Cardiac fibroblast (primary cell): Measurements from ENCODE around the gene PLCB4.

Experiments used
- DNase-seq, 2 donors: peaks; one replicate each; pipeline versions ENCODE4 v3.0.0 to v3.0.0-alpha.2; 2010; ENCODE audit warnings: low read depth in 2 of 2
- H3K4me3 ChIP-seq, 2 donors: replicated peaks in 1 of 2; 1 replicate in 1 of 2; 2 replicates in 1 of 2; pipeline ENCODE4 v1.5.1; 2011; ENCODE audit warnings: low read depth in 2 of 2, low read length in 2 of 2, mild to moderate bottlenecking in 2 of 2, moderate library complexity in 1 of 2
- TF ChIP-seq, protein P1 (sequence below): IDR thresholded peaks from one replicate; pipeline ENCODE4 v1.5.1; 2011; ENCODE audit warnings: low read depth, mild to moderate bottlenecking, low read length, inconsistent platforms

PLCB4 gene

DNA sequence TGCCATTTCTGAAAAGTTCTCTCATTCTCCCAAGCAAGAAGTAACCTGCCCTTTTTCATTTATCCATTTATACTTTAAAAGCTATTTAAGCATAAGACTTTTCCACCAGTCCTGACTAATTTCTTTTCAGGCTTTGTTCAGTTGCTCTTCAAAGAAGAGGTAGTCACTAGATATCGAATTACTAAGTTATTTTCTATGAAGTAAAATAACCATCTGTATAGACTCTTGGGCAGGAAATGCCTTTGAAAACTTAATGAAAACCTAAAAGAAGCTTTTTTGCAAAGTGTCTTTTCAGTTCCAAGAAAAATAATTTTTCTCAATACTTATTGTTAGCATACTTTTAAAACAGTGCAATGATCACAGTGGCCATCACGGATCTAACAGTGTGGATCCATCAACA is 414.2 kb downstream of the PLCB4 start:
- no peak overlapping the region for H3K4me3 ChIP-seq
- TF ChIP-seq, protein P1, sequence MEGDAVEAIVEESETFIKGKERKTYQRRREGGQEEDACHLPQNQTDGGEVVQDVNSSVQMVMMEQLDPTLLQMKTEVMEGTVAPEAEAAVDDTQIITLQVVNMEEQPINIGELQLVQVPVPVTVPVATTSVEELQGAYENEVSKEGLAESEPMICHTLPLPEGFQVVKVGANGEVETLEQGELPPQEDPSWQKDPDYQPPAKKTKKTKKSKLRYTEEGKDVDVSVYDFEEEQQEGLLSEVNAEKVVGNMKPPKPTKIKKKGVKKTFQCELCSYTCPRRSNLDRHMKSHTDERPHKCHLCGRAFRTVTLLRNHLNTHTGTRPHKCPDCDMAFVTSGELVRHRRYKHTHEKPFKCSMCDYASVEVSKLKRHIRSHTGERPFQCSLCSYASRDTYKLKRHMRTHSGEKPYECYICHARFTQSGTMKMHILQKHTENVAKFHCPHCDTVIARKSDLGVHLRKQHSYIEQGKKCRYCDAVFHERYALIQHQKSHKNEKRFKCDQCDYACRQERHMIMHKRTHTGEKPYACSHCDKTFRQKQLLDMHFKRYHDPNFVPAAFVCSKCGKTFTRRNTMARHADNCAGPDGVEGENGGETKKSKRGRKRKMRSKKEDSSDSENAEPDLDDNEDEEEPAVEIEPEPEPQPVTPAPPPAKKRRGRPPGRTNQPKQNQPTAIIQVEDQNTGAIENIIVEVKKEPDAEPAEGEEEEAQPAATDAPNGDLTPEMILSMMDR = no peak
- no peak for DNase-seq

- TF ChIP-seq, protein P1 = no peak
- H3K4me3 ChIP-seq = no peak overlapping the region
These were observed 416.9 kb downstream of the PLCB4 start for GRCh38 chr20:9485614-9486340.

GRCh38 chr20:9487231-9487630 is 418.3 kb downstream of the PLCB4 start:
- no peak overlapping the region for H3K4me3 ChIP-seq
- DNase-seq = no peak
- TF ChIP-seq, protein P1 = no peak

More at GRCh38 chr20:9485614-9486340, 416.9 kb downstream of the PLCB4 start:
- DNase-seq = no peak

DNA sequence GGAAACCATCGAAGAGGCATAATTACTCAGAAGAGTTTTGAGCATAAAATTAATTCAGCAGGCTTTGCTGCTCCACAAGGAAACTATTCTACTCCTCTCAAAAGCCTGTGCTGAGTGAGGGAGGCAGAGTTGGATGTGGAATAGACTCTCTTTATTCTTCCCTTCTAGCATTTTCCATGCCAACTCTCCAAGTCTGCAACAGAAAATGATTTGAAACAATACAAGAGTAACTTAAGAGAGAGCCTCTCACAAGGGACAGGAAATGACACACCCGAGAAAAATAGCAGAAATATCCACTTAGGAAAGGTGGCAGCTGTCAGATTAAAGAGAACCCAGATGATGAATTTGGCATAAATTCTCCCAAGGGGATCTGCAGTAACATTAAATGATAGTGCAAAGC is 419.2 kb downstream of the PLCB4 start:
- TF ChIP-seq, protein P1 = no peak
- no peak for DNase-seq

DNA sequence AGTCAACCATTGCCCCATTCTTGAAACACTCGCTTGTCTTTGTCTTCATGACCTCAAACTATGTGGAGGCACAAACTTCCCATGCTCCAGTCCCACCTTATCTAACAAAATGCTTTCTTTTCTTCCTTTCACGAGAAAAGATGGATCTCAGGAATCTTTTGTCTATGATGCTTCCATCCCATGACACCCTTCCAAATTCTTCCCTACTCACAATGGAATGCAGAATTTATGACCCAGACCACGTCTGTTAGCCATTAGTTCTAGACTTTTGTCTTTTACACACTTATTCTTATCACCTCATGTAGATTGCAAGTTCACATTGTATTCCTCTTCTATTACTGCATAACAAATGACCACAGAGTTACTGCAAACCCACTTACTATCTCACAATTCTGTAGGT is 421.3 kb downstream of the PLCB4 start:
- DNase-seq = no peak
- no peak overlapping the region for H3K4me3 ChIP-seq
- TF ChIP-seq, protein P1 = no peak

More for the DNA sequence above, 419.2 kb downstream of the PLCB4 start:
- H3K4me3 ChIP-seq = no peak overlapping the region

DNA sequence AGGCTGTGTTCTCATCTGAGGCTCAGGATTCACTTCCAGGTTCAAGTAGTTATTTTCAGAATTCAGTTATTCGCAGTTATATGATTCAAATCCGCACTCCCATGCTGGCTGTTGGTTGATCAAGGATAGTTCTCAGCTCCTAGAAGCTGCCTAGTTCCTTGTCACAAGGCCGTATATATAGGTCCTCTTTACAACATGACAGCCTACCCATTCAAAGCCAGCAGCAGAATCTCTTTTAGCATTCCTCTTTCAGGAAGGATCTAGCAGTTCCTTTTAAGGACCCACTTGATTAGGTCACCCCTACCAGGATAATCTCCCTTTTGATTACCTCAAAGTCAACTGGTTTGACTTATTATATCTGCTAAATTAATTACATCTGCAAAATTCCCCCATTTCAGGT is 421.7 kb downstream of the PLCB4 start:
- TF ChIP-seq, protein P1 = no peak
- DNase-seq = no peak
- no peak overlapping the region for H3K4me3 ChIP-seq

- no peak for DNase-seq
- TF ChIP-seq, protein P1 = no peak
These were observed 422.4 kb downstream of the PLCB4 start for GRCh38 chr20:9491324-9491723.

More at GRCh38 chr20:9491324-9491723, 422.4 kb downstream of the PLCB4 start:
- H3K4me3 ChIP-seq = no peak overlapping the region
